GM20000 (cell line): ENCODE results near the gene GIGYF1.

Experiments
- DNase-seq: peaks from one replicate; pipeline ENCODE4 v3.0.0; 2012; ENCODE audit warnings: low spot score
- CTCF ChIP-seq: IDR thresholded peaks from 2 replicates; pipeline ENCODE4 v1.5.1; 2012; ENCODE audit warnings: mild to moderate bottlenecking, control low read depth; ENCODE audit errors: extremely low read depth, missing control alignments

Gene GIGYF1

GRCh38 chr7:100677308-100678267 is 16.5 kb downstream of the GIGYF1 start:
- DNase-seq = peak; percentile 25
- TF ChIP-seq CTCF = no peak

GRCh38 chr7:100676501-100677306 is 17.3 kb downstream of the GIGYF1 start:
- no peak for TF ChIP-seq CTCF

GRCh38 chr7:100675581-100676350 is 18.3 kb downstream of the GIGYF1 start:
- no peak for TF ChIP-seq CTCF
- peak; percentile 91 for DNase-seq

More at GRCh38 chr7:100676501-100677306, 17.3 kb downstream of the GIGYF1 start:
- DNase-seq = no peak

- DNase-seq = peak; percentile 43
- TF ChIP-seq CTCF = no peak
Observed at GRCh38 chr7:100675105-100675451, 19.0 kb downstream of the GIGYF1 start.

GRCh38 chr7:100674411-100675104 is 19.5 kb downstream of the GIGYF1 start:
- TF ChIP-seq CTCF = no peak
- peak; percentile 28 for DNase-seq

GRCh38 chr7:100673942-100674410 is 20.1 kb downstream of the GIGYF1 start:
- peak; percentile 54 for DNase-seq
- TF ChIP-seq CTCF = no peak
